ENCODE results near the gene PTPRG.

The PTPRG gene

GRCh38 chr3:61858054-61858453 lies 296.7 kb downstream of the PTPRG start:
- Mint-ChIP-seq H3K27me3 (no peaks in the 10 kb centered on the region), H3K36me3 (ENCODE audit: low read depth) (no peaks in the 10 kb centered on the region), H3K4me1 (ENCODE audit: low read depth) (no peaks in the 10 kb centered on the region), H3K4me3 (no peak overlapping the region), H3K27ac (no peak overlapping the region), H3K9me3 (no peaks in the 10 kb centered on the region)

GRCh38 chr3:61861410-61861809 lies 300.0 kb downstream of the PTPRG start:
- no peak overlapping the region for H3K27ac Mint-ChIP-seq
- no peaks in the 10 kb centered on the region for H3K36me3 Mint-ChIP-seq (ENCODE audit: low read depth)
- H3K27me3 Mint-ChIP-seq, result no peaks in the 10 kb centered on the region
- H3K4me3 Mint-ChIP-seq, result no peak overlapping the region
- H3K9me3 Mint-ChIP-seq, result no peaks in the 10 kb centered on the region
- H3K4me1 Mint-ChIP-seq (ENCODE audit: low read depth), result no peaks in the 10 kb centered on the region

GRCh38 chr3:61862614-61863289 lies 301.4 kb downstream of the PTPRG start:
- Mint-ChIP-seq H3K4me3 (no peak overlapping the region), H3K36me3 (ENCODE audit: low read depth) (no peaks in the 10 kb centered on the region), H3K27ac (no peak overlapping the region), H3K4me1 (ENCODE audit: low read depth) (no peaks in the 10 kb centered on the region), H3K27me3 (no peaks in the 10 kb centered on the region), H3K9me3 (no peaks in the 10 kb centered on the region)

GRCh38 chr3:61863579-61863978 lies 302.2 kb downstream of the PTPRG start:
- Mint-ChIP-seq H3K9me3 (no peaks in the 10 kb centered on the region), H3K4me3 (no peak overlapping the region), H3K4me1 (ENCODE audit: low read depth) (no peaks in the 10 kb centered on the region), H3K27me3 (no peaks in the 10 kb centered on the region), H3K27ac (no peak overlapping the region), H3K36me3 (ENCODE audit: low read depth) (no peaks in the 10 kb centered on the region)

GRCh38 chr3:61864886-61865285 lies 303.5 kb downstream of the PTPRG start:
- Mint-ChIP-seq H3K27me3 (no peaks in the 10 kb centered on the region), H3K36me3 (ENCODE audit: low read depth) (no peaks in the 10 kb centered on the region), H3K4me3 (no peak overlapping the region), H3K4me1 (ENCODE audit: low read depth) (no peaks in the 10 kb centered on the region), H3K9me3 (no peaks in the 10 kb centered on the region), H3K27ac (no peak overlapping the region)

- H3K27ac Mint-ChIP-seq, result no peak overlapping the region
- no peak overlapping the region for H3K4me3 Mint-ChIP-seq
- no peaks in the 10 kb centered on the region for H3K27me3 Mint-ChIP-seq
- no peaks in the 10 kb centered on the region for H3K36me3 Mint-ChIP-seq (ENCODE audit: low read depth)
- H3K9me3 Mint-ChIP-seq, result no peaks in the 10 kb centered on the region
- H3K4me1 Mint-ChIP-seq (ENCODE audit: low read depth), result no peaks in the 10 kb centered on the region
These were observed 304.2 kb downstream of the PTPRG start for GRCh38 chr3:61865466-61866152.

GRCh38 chr3:61866153-61866542 lies 304.8 kb downstream of the PTPRG start:
- Mint-ChIP-seq H3K36me3 (ENCODE audit: low read depth) (no peaks in the 10 kb centered on the region), H3K27me3 (no peaks in the 10 kb centered on the region), H3K4me3 (no peak overlapping the region), H3K4me1 (ENCODE audit: low read depth) (no peaks in the 10 kb centered on the region), H3K9me3 (no peaks in the 10 kb centered on the region), H3K27ac (no peak overlapping the region)

GRCh38 chr3:61866961-61867461 lies 305.6 kb downstream of the PTPRG start:
- Mint-ChIP-seq H3K36me3 (ENCODE audit: low read depth) (no peaks in the 10 kb centered on the region), H3K27me3 (no peaks in the 10 kb centered on the region), H3K4me3 (no peak overlapping the region), H3K27ac (no peak overlapping the region), H3K4me1 (ENCODE audit: low read depth) (no peaks in the 10 kb centered on the region), H3K9me3 (no peaks in the 10 kb centered on the region)

GRCh38 chr3:61868499-61868898 lies 307.1 kb downstream of the PTPRG start:
- H3K4me1 Mint-ChIP-seq (ENCODE audit: low read depth), result no peaks in the 10 kb centered on the region
- H3K9me3 Mint-ChIP-seq, result no peaks in the 10 kb centered on the region
- no peaks in the 10 kb centered on the region for H3K27me3 Mint-ChIP-seq
- H3K27ac Mint-ChIP-seq, result no peak overlapping the region
- no peaks in the 10 kb centered on the region for H3K36me3 Mint-ChIP-seq (ENCODE audit: low read depth)
- H3K4me3 Mint-ChIP-seq, result no peak overlapping the region

- H3K36me3 Mint-ChIP-seq (ENCODE audit: low read depth), result no peaks in the 10 kb centered on the region
- H3K9me3 Mint-ChIP-seq, result no peaks in the 10 kb centered on the region
These were observed 308.0 kb downstream of the PTPRG start for GRCh38 chr3:61869371-61869770.

GRCh38 chr3:61871644-61872043 lies 310.3 kb downstream of the PTPRG start:
- H3K27ac Mint-ChIP-seq, result no peak overlapping the region
- no peaks in the 10 kb centered on the region for H3K4me1 Mint-ChIP-seq (ENCODE audit: low read depth)

More at GRCh38 chr3:61869371-61869770, 308.0 kb downstream of the PTPRG start:
- no peaks in the 10 kb centered on the region for H3K4me1 Mint-ChIP-seq (ENCODE audit: low read depth)
- no peak overlapping the region for H3K27ac Mint-ChIP-seq
- no peak overlapping the region for H3K4me3 Mint-ChIP-seq
- H3K27me3 Mint-ChIP-seq, result no peaks in the 10 kb centered on the region

GRCh38 chr3:61872077-61872706 lies 310.8 kb downstream of the PTPRG start:
- H3K27me3 Mint-ChIP-seq, result no peaks in the 10 kb centered on the region
- H3K4me1 Mint-ChIP-seq (ENCODE audit: low read depth), result no peaks in the 10 kb centered on the region
- H3K36me3 Mint-ChIP-seq (ENCODE audit: low read depth), result no peaks in the 10 kb centered on the region
- H3K9me3 Mint-ChIP-seq, result no peaks in the 10 kb centered on the region
- H3K27ac Mint-ChIP-seq, result no peak overlapping the region
- no peak overlapping the region for H3K4me3 Mint-ChIP-seq

More at GRCh38 chr3:61871644-61872043, 310.3 kb downstream of the PTPRG start:
- H3K36me3 Mint-ChIP-seq (ENCODE audit: low read depth), result no peaks in the 10 kb centered on the region
- H3K4me3 Mint-ChIP-seq, result no peak overlapping the region
- H3K27me3 Mint-ChIP-seq, result no peaks in the 10 kb centered on the region
- no peaks in the 10 kb centered on the region for H3K9me3 Mint-ChIP-seq

GRCh38 chr3:61875046-61875844 lies 313.9 kb downstream of the PTPRG start:
- no peak overlapping the region for H3K4me3 Mint-ChIP-seq
- H3K36me3 Mint-ChIP-seq (ENCODE audit: low read depth), result no peaks in the 10 kb centered on the region
- H3K27ac Mint-ChIP-seq, result no peak overlapping the region
- H3K4me1 Mint-ChIP-seq (ENCODE audit: low read depth), result no peaks in the 10 kb centered on the region
- no peaks in the 10 kb centered on the region for H3K27me3 Mint-ChIP-seq
- H3K9me3 Mint-ChIP-seq, result no peaks in the 10 kb centered on the region

- Mint-ChIP-seq H3K27ac (no peak overlapping the region), H3K4me1 (ENCODE audit: low read depth) (no peaks in the 10 kb centered on the region), H3K27me3 (no peaks in the 10 kb centered on the region), H3K9me3 (no peaks in the 10 kb centered on the region), H3K4me3 (no peak overlapping the region), H3K36me3 (ENCODE audit: low read depth) (no peaks in the 10 kb centered on the region)
These were observed 314.8 kb downstream of the PTPRG start for GRCh38 chr3:61875976-61876671.
